ENCODE measurements around the gene AASDH. TPM values are rescaled to one million over a fixed set of nuclear protein-coding genes. Genes with fewer than 3 reads are reported as not detected.
A peak's percentile ranks its signal among the peaks of the same experiment; 100 is the strongest.

Gene AASDH
- total and polyA plus RNA-seq, 2 of the 13 experiments (the other 11 are each of a cell fraction or from before 2014, with no cell fraction given) = 12.6 to 14.1 TPM

- TF ChIP-seq ZNF574 (CRISPR knock-in tag; IDR thresholded peaks at IDR 0.05) (no peak), SKI (IDR thresholded peaks at IDR 0.05; ENCODE audit: partially characterized antibody) (peak; percentile 12), SATB2 (CRISPR knock-in tag; IDR thresholded peaks at IDR 0.05) (no peak; the same call in 1 of the 2 replicates), ZBTB25 (CRISPR knock-in tag; IDR thresholded peaks at IDR 0.05) (no peak), ZNF251 (CRISPR knock-in tag; IDR thresholded peaks at IDR 0.05) (no peak), CTCF (CRISPR knock-in tag; IDR thresholded peaks at IDR 0.05) (no peak), MATR3 (CRISPR knock-in tag; IDR thresholded peaks at IDR 0.05) (no peak), BRCA1 (CRISPR knock-in tag; IDR thresholded peaks at IDR 0.05) (no peak), TEAD3 (CRISPR knock-in tag; optimal IDR thresholded peaks at IDR 0.05; ENCODE audit: borderline replicate concordance) (no peak), PCBP2 (optimal IDR thresholded peaks at IDR 0.05; ENCODE audit: low read depth, low read length, poor library complexity, severe bottlenecking) (no peak), ZNF543 (CRISPR knock-in tag; IDR thresholded peaks at IDR 0.05) (no peak), PRMT3 (CRISPR knock-in tag; IDR thresholded peaks at IDR 0.05; ENCODE audit: borderline replicate concordance, low read depth) (no peak), PREB (CRISPR knock-in tag; IDR thresholded peaks at IDR 0.05) (no peak), ZHX1 (CRISPR knock-in tag; IDR thresholded peaks at IDR 0.05; ENCODE audit: low read depth) (no peak), SP1 (IDR thresholded peaks at IDR 0.05) (no peak), SP1 (CRISPR knock-in tag; IDR thresholded peaks at IDR 0.05) (no peak), RBM22 (optimal IDR thresholded peaks at IDR 0.05; ENCODE audit: low read length) (no peak), FUBP1 (CRISPR knock-in tag; IDR thresholded peaks at IDR 0.05; ENCODE audit: borderline replicate concordance) (no peak), HOXA5 (CRISPR knock-in tag; IDR thresholded peaks at IDR 0.05) (no peak; the same call in 1 of the 2 replicates)
Observed at GRCh38 chr4:56434599-56435139, 47.4 kb upstream of the AASDH start (continued).

Measured in HepG2 (cell line).